Tibial artery (tissue), 4 donors: Measurements from ENCODE around the gene TAPBP.
"Not testable (repeated sequence)": the region's sequence is repeated elsewhere in the genome, so short reads cannot be mapped to it uniquely, and the experiment has no call there.

Experiments
- DNase-seq, 2 donors: peaks; one replicate each; pipeline ENCODE4 v3.0.0-alpha.2; 2019
- H3K27ac ChIP-seq, 2 donors: fragments of 200-600 bp; sonication (generic) in 1 of 2; 1 replicate in 1 of 2; 2 replicates in 1 of 2; pipeline ENCODE4 v1.5.1; 2018 to 2019; ENCODE audit warnings: mild to moderate bottlenecking in 1 of 2
- H3K27me3 ChIP-seq, 2 donors: fragments of 200-600 bp; sonication (generic) in 1 of 2; one replicate each; pipeline versions ENCODE4 v1.5.1 to v1.6.0; 2016 to 2019
- H3K36me3 ChIP-seq, 3 donors: fragments of 200-600 bp; sonication (generic) in 2 of 3; one replicate each; pipeline ENCODE4 v1.5.1; 2016 to 2019; ENCODE audit warnings: mild to moderate bottlenecking in 2 of 3
- H3K4me1 ChIP-seq, 4 donors: fragments of 200-600 bp; sonication (generic) in 2 of 4; 1 replicate in 3 of 4; 2 replicates in 1 of 4; pipeline ENCODE4 v1.5.1; 2016 to 2019
- H3K4me3 ChIP-seq, 2 donors: fragments of 200-600 bp; sonication (generic) in 1 of 2; 1 replicate in 1 of 2; 2 replicates in 1 of 2; pipeline ENCODE4 v1.5.1; 2018 to 2019; ENCODE audit warnings: mild to moderate bottlenecking in 2 of 2
- H3K9me3 ChIP-seq, 3 donors: fragments of 200-600 bp; sonication (generic) in 1 of 3; one replicate each; pipeline ENCODE4 v1.5.1; 2016 to 2019
- intact Hi-C: fragments of 100-400 bp; cut with DNase I; formaldehyde crosslinking; loops from one replicate; pipeline ENCODE4 v1.15.0; 2023; ENCODE audit warnings: low total_unique reads
- TF ChIP-seq, protein P1 (sequence below), 2 experiments: fragments of 200-600 bp in 1 of 2; fragments of 450-650 bp in 1 of 2; IDR thresholded peaks; one replicate each; pipeline ENCODE4 v1.5.1; 2017 to 2019; ENCODE audit warnings: antibody characterized with exemption in 2 of 2, mild to moderate bottlenecking in 1 of 2, moderate library complexity in 1 of 2

TAPBP gene

DNA sequence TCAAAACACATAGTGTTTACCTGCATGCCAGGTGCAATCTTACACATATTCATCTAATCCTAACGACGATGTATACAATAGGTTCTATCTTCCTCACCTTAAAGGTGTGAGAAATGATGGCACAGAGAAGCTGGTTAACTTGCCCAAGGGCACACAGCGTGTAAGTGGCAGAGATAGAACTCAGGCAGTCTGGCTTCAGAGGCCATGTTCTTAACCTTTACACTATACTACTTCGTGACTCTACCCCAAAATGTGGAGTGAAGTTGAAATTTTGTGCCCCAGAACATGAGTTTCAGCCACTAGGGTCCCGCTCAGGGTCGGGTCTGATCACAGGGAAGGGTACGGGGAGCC, 42.8 kb downstream of the TAPBP start:
- Histone ChIP-seq H3K27me3 (no peaks in the 10 kb centered on the region), H3K27ac (peak overlapping the region; percentile 91 to 95), H3K9me3 (no peaks in the 10 kb centered on the region), H3K4me3 (peak overlapping the region; percentile 60 to 91), H3K36me3 (peaks cover 42 to 65% (median 49%) of the 10 kb centered on the region in 3 donors), H3K4me1 (peaks cover 0 to 49% (median 44%) of the 10 kb centered on the region in 4 donors)
- intact Hi-C loops = no loop called here
- DNase-seq = no peak
- TF ChIP-seq, protein P1, sequence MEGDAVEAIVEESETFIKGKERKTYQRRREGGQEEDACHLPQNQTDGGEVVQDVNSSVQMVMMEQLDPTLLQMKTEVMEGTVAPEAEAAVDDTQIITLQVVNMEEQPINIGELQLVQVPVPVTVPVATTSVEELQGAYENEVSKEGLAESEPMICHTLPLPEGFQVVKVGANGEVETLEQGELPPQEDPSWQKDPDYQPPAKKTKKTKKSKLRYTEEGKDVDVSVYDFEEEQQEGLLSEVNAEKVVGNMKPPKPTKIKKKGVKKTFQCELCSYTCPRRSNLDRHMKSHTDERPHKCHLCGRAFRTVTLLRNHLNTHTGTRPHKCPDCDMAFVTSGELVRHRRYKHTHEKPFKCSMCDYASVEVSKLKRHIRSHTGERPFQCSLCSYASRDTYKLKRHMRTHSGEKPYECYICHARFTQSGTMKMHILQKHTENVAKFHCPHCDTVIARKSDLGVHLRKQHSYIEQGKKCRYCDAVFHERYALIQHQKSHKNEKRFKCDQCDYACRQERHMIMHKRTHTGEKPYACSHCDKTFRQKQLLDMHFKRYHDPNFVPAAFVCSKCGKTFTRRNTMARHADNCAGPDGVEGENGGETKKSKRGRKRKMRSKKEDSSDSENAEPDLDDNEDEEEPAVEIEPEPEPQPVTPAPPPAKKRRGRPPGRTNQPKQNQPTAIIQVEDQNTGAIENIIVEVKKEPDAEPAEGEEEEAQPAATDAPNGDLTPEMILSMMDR (IDR thresholded peaks at IDR 0.05) = no peak

DNA sequence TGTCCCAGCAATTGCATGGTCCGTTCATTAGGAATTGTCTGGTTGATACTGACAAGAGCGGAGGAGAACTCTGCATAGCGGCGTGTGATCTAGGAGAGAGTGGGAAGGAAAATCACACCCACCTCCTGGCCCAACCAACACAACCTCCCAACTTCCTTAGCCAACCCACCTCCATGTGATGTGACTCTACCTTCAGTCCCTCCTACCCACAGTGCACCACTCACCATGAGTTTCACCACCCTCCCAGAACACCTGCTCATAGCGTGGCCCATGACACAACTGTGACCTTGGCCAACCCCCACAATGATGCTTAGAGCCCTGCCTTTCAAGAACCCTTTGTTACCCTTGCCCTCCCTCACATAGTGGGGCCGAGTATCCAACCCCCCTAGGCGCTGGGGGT, 49.9 kb downstream of the TAPBP start:
- Histone ChIP-seq H3K4me1 (no peaks in the 10 kb centered on the region), H3K27me3 (no peaks in the 10 kb centered on the region), H3K27ac (no peak overlapping the region), H3K36me3 (peaks cover 64 to 97% (median 71%) of the 10 kb centered on the region in 3 donors), H3K4me3 (no peak overlapping the region), H3K9me3 (no peaks in the 10 kb centered on the region)
- TF ChIP-seq, protein P1 (IDR thresholded peaks at IDR 0.05) = no peak
- no peak for DNase-seq
- intact Hi-C loops = no loop called here

DNA sequence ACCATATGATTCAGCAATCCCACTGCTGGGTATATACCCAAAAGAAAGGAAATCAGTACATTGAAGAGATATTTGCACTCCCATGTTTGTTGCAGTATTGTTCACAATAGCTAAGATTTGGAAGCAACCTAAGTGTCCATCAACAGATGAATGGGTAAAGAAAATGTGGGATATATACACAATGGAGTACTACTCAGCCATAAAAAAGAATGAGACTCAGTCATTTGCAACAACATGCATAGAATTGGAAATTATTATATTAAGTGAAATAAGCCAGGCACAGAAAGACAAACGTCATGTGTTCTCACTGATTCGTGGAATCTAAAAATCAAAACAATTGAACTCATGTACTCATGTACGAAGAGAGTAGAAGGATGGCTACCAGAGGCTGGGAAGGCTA, 51.4 kb downstream of the TAPBP start:
- H3K4me1 ChIP-seq, intact Hi-C loops, H3K27ac ChIP-seq, H3K4me3 ChIP-seq, H3K9me3 ChIP-seq, DNase-seq, H3K27me3 ChIP-seq: not testable (repeated sequence)
- peaks cover 49 to 93% (median 64%) of the 10 kb centered on the region in 3 donors for H3K36me3 ChIP-seq

DNA sequence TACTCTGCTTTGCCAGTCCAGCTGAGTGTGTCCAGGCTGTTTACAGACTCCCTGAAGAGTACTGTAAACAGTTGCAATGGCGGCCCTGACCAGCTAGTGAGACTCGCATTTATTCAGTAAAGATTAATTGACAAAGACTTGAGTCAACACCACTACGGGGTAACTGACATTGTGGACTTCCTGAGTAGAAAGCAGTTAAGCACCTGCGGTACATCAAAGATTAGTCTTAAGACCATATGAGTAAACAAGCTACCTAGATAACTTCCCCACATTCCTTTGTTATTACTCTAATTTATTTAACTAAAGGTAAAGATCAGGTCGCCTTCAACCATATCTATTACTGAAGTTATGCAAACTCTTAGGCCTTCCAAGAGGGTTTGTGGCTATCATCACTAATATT, 54.8 kb downstream of the TAPBP start:
- intact Hi-C loops = no loop called here
- H3K27ac ChIP-seq = no peak overlapping the region
- no peaks in the 10 kb centered on the region for H3K27me3 ChIP-seq
- H3K4me3 ChIP-seq = no peak overlapping the region
- no peaks in the 10 kb centered on the region for H3K4me1 ChIP-seq
- TF ChIP-seq, protein P1 (IDR thresholded peaks at IDR 0.05) = no peak
- peaks cover 15 to 65% (median 37%) of the 10 kb centered on the region in 3 donors for H3K36me3 ChIP-seq
- no peaks in the 10 kb centered on the region for H3K9me3 ChIP-seq
- no peak for DNase-seq

DNA sequence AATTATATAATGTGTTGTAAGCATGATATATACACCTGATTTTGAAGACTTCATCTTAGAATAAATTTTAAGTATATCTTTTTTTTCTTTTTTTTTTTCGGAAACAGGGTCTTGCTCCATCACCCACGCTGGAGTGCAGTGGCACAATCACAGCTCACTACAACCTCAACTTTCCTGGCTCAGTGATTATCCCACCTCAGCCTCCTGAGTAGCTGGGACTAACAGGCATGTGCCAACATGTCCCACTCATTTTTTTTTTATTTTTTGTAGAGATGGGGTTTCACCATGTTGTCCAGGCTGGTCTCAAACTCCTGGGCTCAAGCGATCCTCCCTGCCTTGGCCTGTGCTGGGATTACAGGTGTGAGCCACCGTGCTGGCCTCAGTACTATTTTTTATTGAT, 59.3 kb downstream of the TAPBP start:
- H3K4me3 ChIP-seq = no peak overlapping the region
- intact Hi-C loops = no loop called here
- H3K27me3 ChIP-seq = no peaks in the 10 kb centered on the region
- TF ChIP-seq, protein P1 (IDR thresholded peaks at IDR 0.05) = no peak
- H3K36me3 ChIP-seq = peaks cover 6 to 41% (median 18%) of the 10 kb centered on the region in 3 donors
- H3K9me3 ChIP-seq = no peaks in the 10 kb centered on the region
- no peak overlapping the region for H3K27ac ChIP-seq
- H3K4me1 ChIP-seq = peaks cover 0 to 17% (median 10%) of the 10 kb centered on the region in 4 donors
- DNase-seq = peak in 1 of 2 donors; percentile 7

DNA sequence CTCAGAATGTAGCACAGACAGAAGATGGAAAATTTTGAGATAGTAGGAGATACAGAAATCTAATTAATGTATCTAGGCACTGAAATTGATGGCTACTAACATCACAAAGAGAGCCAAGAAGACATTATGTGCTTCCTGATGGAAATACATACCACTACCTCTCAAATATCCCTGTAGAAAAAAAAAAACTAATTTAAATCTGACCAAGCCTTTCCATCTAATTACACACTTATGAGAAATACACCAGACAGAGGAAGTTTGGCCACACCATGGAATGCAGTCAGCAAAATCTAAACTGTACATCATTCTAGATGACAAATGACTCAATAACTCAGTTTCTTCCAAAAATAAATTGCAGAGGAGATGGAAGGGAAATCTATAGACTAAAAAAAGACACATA, 61.1 kb downstream of the TAPBP start:
- peaks cover 0 to 28% (median 20%) of the 10 kb centered on the region in 4 donors for H3K4me1 ChIP-seq
- H3K4me3 ChIP-seq = no peak overlapping the region
- TF ChIP-seq, protein P1 (IDR thresholded peaks at IDR 0.05) = no peak
- no peak for DNase-seq
- H3K9me3 ChIP-seq = no peaks in the 10 kb centered on the region
- intact Hi-C loops = no loop called here
- no peak overlapping the region for H3K27ac ChIP-seq
- H3K27me3 ChIP-seq = no peaks in the 10 kb centered on the region
- peaks cover 5 to 28% (median 11%) of the 10 kb centered on the region in 3 donors for H3K36me3 ChIP-seq
